HEK293 (cell line): ENCODE results near the gene CIAPIN1.

Source experiments
- CTCF ChIA-PET: fragments of 350-600 bp; formaldehyde crosslinking; extraction: SDS; loops from one replicate; lab custom pipeline; 2021; ENCODE audit warnings: antibody characterized with exemption; lab: Yijun Ruan, JAX
- POLR2A ChIA-PET: fragments of 300-600 bp; formaldehyde crosslinking; extraction: SDS; loops from one replicate; lab custom pipeline; 2020; ENCODE audit warnings: antibody characterized with exemption, inconsistent platforms; lab: Yijun Ruan, JAX
- H3K27ac ChIP-seq: fragments of 200-500 bp; sonication (Bioruptor generic); 2 replicates; pipeline ENCODE4 v1.5.1; 2014; ENCODE audit warnings: low read depth, low read length, control low read depth, inconsistent platforms; ENCODE audit errors: extremely low read depth
- H3K36me3 ChIP-seq, 2 experiments: fragments of 200-500 bp in 1 of 2; sonication (Bioruptor generic) in 1 of 2; 1 replicate in 1 of 2; 2 replicates in 1 of 2; pipeline ENCODE4 v1.5.1; 2014 to 2017; ENCODE audit warnings: inconsistent platforms in 2 of 2, low read length in 2 of 2; ENCODE audit not compliant: control insufficient read depth in 2 of 2, insufficient read depth in 1 of 2
- H3K4me1 ChIP-seq: fragments of 200-500 bp; sonication (Bioruptor generic); 2 replicates; pipeline ENCODE4 v1.5.1; 2014; ENCODE audit warnings: mild to moderate bottlenecking, low read length, inconsistent platforms; ENCODE audit not compliant: control insufficient read depth, insufficient read depth
- H3K4me3 ChIP-seq: 2 replicates; pipeline ENCODE4 v1.5.1; 2011; ENCODE audit warnings: low read depth, mild to moderate bottlenecking, control low read depth, low read length, moderate library complexity
- H3K9me3 ChIP-seq: fragments of 200-500 bp; sonication (Bioruptor generic); 2 replicates; pipeline ENCODE4 v1.5.1; 2014; ENCODE audit warnings: low read depth, low read length, inconsistent platforms; ENCODE audit not compliant: control insufficient read depth, insufficient read depth
- ATF2 ChIP-seq: fragments of 450-650 bp; formaldehyde crosslinking; IDR thresholded peaks from 2 replicates; pipeline ENCODE4 v1.5.1; 2016; ENCODE audit warnings: missing biosample characterization, missing genetic modification characterization, low read depth
- BCL11A ChIP-seq: fragments of 450-650 bp; formaldehyde crosslinking; IDR thresholded peaks from 2 replicates; pipeline ENCODE4 v1.5.1; 2016; ENCODE audit warnings: low read depth, missing biosample characterization, missing genetic modification characterization
- GLIS1 ChIP-seq: fragments of 450-650 bp; formaldehyde crosslinking; IDR thresholded peaks from 2 replicates; pipeline ENCODE4 v1.5.1; 2016; ENCODE audit warnings: missing biosample characterization, missing genetic modification characterization
- PRDM1 ChIP-seq: fragments of 450-650 bp; formaldehyde crosslinking; IDR thresholded peaks from 2 replicates; pipeline ENCODE4; 2016; ENCODE audit warnings: missing biosample characterization, missing genetic modification characterization
- PRDM6 ChIP-seq: fragments of 450-650 bp; formaldehyde crosslinking; IDR thresholded peaks from 2 replicates; pipeline ENCODE4 v1.5.1; 2017; ENCODE audit warnings: missing biosample characterization, missing genetic modification characterization
- TRIM28 ChIP-seq: IDR thresholded peaks from 2 replicates; pipeline ENCODE4 v1.6.1; 2011; ENCODE audit warnings: low read length, control low read depth, borderline replicate concordance
- YY2 ChIP-seq: fragments of 450-650 bp; formaldehyde crosslinking; IDR thresholded peaks from 2 replicates; pipeline ENCODE4 v1.5.1; 2016; ENCODE audit warnings: missing biosample characterization, missing genetic modification characterization
- ZBTB17 ChIP-seq: fragments of 450-650 bp; formaldehyde crosslinking; IDR thresholded peaks from 2 replicates; pipeline ENCODE4 v1.5.1; 2016; ENCODE audit warnings: missing biosample characterization, missing genetic modification characterization
- ZIC2 ChIP-seq: fragments of 450-650 bp; formaldehyde crosslinking; IDR thresholded peaks from 2 replicates; pipeline ENCODE4 v1.5.1; 2016; ENCODE audit warnings: missing biosample characterization, missing genetic modification characterization
- ZNF148 ChIP-seq: fragments of 450-650 bp; formaldehyde crosslinking; IDR thresholded peaks from 2 replicates; pipeline ENCODE4 v1.5.0; 2017; ENCODE audit warnings: missing biosample characterization, missing genetic modification characterization, borderline replicate concordance
- ZNF184 ChIP-seq: fragments of 450-650 bp; IDR thresholded peaks from 2 replicates; pipeline ENCODE4 v1.5.1; 2018; ENCODE audit warnings: missing biosample characterization, mild to moderate bottlenecking, missing genetic modification characterization
- ZNF211 ChIP-seq: fragments of 450-650 bp; formaldehyde crosslinking; IDR thresholded peaks from 2 replicates; pipeline ENCODE4 v1.5.1; 2016; ENCODE audit warnings: low read depth, missing biosample characterization, missing genetic modification characterization
- ZNF223 ChIP-seq: fragments of 450-650 bp; formaldehyde crosslinking; IDR thresholded peaks from 2 replicates; pipeline ENCODE4 v1.5.1; 2016; ENCODE audit warnings: missing biosample characterization, missing genetic modification characterization
- ZNF23 ChIP-seq: fragments of 450-650 bp; formaldehyde crosslinking; IDR thresholded peaks from 2 replicates; pipeline ENCODE4 v1.5.1; 2016; ENCODE audit warnings: missing biosample characterization, missing genetic modification characterization, borderline replicate concordance
- ZNF280D ChIP-seq: fragments of 450-650 bp; formaldehyde crosslinking; IDR thresholded peaks from 2 replicates; pipeline ENCODE4 v1.5.1; 2016; ENCODE audit warnings: missing biosample characterization, missing genetic modification characterization
- ZNF341 ChIP-seq: fragments of 450-650 bp; formaldehyde crosslinking; IDR thresholded peaks from 2 replicates; pipeline ENCODE4; 2016; ENCODE audit warnings: low read depth, missing biosample characterization, missing genetic modification characterization
- ZNF350 ChIP-seq: fragments of 450-650 bp; formaldehyde crosslinking; IDR thresholded peaks from 2 replicates; pipeline ENCODE4 v1.5.0; 2017; ENCODE audit warnings: missing biosample characterization, mild to moderate bottlenecking, missing genetic modification characterization
- ZNF37A ChIP-seq: fragments of 450-650 bp; IDR thresholded peaks from 2 replicates; pipeline ENCODE4 v1.5.1; 2018; ENCODE audit warnings: missing biosample characterization, missing genetic modification characterization
- ZNF600 ChIP-seq: fragments of 450-650 bp; formaldehyde crosslinking; IDR thresholded peaks from 2 replicates; pipeline ENCODE4 v1.5.1; 2016; ENCODE audit warnings: missing biosample characterization, missing genetic modification characterization
- ZNF704 ChIP-seq: fragments of 450-650 bp; formaldehyde crosslinking; IDR thresholded peaks from 2 replicates; pipeline ENCODE4 v1.5.1; 2016; ENCODE audit warnings: missing biosample characterization, missing genetic modification characterization
- ZNF777 ChIP-seq: fragments of 450-650 bp; formaldehyde crosslinking; IDR thresholded peaks from 2 replicates; pipeline ENCODE4 v1.5.1; 2017; ENCODE audit warnings: missing biosample characterization, missing genetic modification characterization, borderline replicate concordance

The CIAPIN1 gene

GRCh38 chr16:57472665-57473060 lies 25.5 kb upstream of the CIAPIN1 start (continued):
- no peak for TF ChIP-seq ZNF280D (tag by site-specific recombination)
- TF ChIP-seq ZNF341 = peak; percentile 59; the same call in 1 of the 2 replicates
- TF ChIP-seq GLIS1 (tag by site-specific recombination) = no peak
- no peak for TF ChIP-seq ZNF37A (tag by site-specific recombination)
- TF ChIP-seq ZNF704 (tag by site-specific recombination) = no peak
- peak; percentile 76 for TF ChIP-seq ZIC2 (tag by site-specific recombination)
- TF ChIP-seq ZBTB17 = peak; percentile 35; the same call in 1 of the 2 replicates
- peak; percentile 87 for TF ChIP-seq ZNF600 (tag by site-specific recombination)
- no peak for TF ChIP-seq ZNF777 (tag by site-specific recombination)
- TF ChIP-seq TRIM28 = no peak
- TF ChIP-seq ATF2 = no peak
- TF ChIP-seq, all 188 proteins: peak for 5

GRCh38 chr16:57471852-57472664 lies 24.9 kb upstream of the CIAPIN1 start:
- Histone ChIP-seq H3K9me3 (no peaks in the 10 kb centered on the region), H3K4me3 (no peak overlapping the region)
- CTCF ChIA-PET = interaction anchor here (3.8 to 4.2 kb wide), 2 partner anchors 10 to 47 kb away, joined by 20 to 24 read pairs; partner anchors contain the start of gene POLR2C
- peak; percentile 13; the same call in 1 of the 2 replicates for TF ChIP-seq PRDM6 (tag by site-specific recombination)
- TF ChIP-seq ZIC2 (tag by site-specific recombination) = peak; percentile 61
- no peak for TF ChIP-seq YY2
- TF ChIP-seq, all 188 proteins: peak for 2
- POLR2A ChIA-PET = interaction anchor here (1.7 to 2.5 kb wide), 2 partner anchors 10 to 25 kb away, joined by 5 to 16 read pairs; partner anchors contain the start of genes CIAPIN1, COQ9 and POLR2C
- Histone ChIP-seq H3K4me1 (no peaks in the 10 kb centered on the region), H3K36me3 (peaks cover 9 to 80% of the 10 kb centered on the region in 2 experiments), H3K27ac (no peak overlapping the region)

GRCh38 chr16:57471209-57471608 lies 24.0 kb upstream of the CIAPIN1 start:
- CTCF ChIA-PET = no interaction called here
- Histone ChIP-seq H3K9me3 (no peaks in the 10 kb centered on the region), H3K36me3 (peaks cover 14 to 89% of the 10 kb centered on the region in 2 experiments), H3K4me1 (no peaks in the 10 kb centered on the region), H3K27ac (no peak overlapping the region), H3K4me3 (no peak overlapping the region)
- POLR2A ChIA-PET = interaction anchor here (2.5 kb wide), 1 partner anchor 9 kb away, joined by 16 read pairs; the partner anchor contains the start of gene POLR2C
- TF ChIP-seq ZNF211 (tag by site-specific recombination) (no peak), ZNF37A (tag by site-specific recombination) (no peak), PRDM1 (tag by site-specific recombination) (no peak), BCL11A (tag by site-specific recombination) (no peak), ZNF23 (no peak), ZNF350 (tag by site-specific recombination) (no peak), ZNF148 (tag by site-specific recombination) (no peak), ZNF184 (no peak), ZNF223 (tag by site-specific recombination) (no peak)
